GM21529 (cell line): ENCODE data around the gene ATP13A3.
A peak's percentile ranks its signal among the peaks of the same experiment; 100 is the strongest.

Experiments used
- ATAC-seq: cut with Tn5 transposase; IDR thresholded peaks from one replicate; pipeline ENCODE4 v1.9.1; 2021; ENCODE audit not compliant: unreplicated experiment

The ATP13A3 gene

DNA sequence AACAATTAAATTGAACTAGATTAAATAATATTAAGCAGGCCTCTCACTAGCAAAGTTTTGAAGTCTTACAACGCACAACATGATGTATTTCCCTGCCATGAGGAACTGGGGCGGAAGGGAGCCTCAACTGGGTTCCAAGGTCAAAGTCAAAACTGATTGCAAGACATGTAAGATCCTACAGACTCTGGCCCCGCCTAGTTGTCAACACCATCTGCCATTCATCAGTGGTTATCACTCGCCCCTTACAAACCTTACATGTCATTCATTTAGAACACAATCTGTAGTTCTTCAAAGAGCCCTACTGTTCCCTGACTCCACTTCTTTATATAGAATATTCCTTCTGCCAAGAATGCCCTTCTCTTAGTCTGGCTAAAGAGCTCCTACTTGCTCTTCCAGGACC lies 10.0 kb downstream of the ATP13A3 start:
- no peak for ATAC-seq

DNA sequence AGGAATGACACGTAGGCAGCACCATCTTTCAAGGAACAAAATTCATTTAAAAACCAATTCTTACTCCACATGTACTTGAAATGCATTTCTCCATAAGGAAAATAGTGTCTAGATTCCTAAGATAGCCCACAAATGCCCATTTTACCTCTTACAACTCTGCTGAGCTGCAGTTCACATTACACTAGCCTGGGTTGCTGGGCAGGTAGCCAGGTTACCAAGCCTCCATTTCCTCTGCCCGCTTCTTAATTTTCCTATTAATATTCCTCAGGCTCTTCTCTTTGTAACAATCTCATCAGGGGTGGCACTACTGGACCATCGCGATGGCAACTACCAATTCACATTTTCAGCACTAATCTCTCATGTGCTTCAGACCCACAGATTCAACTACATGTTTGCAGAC lies 10.8 kb downstream of the ATP13A3 start:
- no peak for ATAC-seq

DNA sequence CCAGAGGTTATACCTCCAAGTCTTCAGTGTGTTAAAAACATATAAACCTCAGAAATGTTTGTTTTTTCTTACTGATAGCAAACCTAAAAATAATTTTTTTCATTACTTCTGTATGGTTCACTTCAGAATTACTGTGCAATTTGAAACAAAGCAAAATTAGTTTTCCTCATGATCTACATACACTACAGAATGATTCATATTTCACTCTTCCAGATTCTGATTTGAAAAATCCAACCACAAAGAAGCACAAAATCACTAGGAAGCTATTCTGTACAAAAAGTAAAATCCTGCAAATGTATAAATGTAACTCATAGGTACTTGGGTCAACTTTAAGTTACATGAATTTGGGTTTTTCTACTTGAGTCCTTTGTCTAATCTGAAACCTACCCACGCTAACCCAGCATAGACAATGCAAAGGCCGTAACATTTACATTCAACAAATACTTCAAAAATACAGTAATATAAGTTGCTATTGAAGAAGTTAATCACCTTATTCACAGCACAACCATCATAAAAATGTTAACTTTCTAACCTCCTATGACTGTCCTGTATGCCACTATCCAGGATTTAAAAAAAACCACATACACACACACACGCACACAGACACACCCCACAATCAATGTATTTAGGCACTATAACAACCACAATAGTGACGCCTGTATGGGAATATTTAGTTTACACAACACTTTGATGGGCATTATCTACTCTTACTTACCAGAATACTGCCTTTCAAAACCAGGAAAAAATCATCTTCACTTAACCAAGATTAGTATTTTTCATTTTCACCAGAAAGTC lies 11.5 kb downstream of the ATP13A3 start:
- ATAC-seq: no peak

DNA sequence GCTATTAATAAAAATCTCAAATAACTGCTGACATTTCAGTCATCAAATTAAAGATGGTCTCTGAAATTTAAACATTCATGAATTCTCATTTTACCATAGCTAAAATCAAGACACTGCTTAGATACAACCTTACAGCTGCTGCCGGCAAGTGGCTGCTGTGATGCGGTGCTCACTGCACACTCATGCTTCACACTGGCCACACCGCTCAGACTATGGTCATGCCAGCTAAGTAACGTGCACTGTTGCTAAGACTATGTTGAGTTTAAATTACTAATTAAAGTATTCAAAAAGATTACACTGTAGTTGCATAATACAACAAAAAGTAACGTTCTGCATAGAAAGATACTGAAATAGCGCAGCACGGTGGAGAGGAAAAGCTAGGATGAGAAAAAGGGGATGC lies 12.1 kb downstream of the ATP13A3 start:
- no peak for ATAC-seq

DNA sequence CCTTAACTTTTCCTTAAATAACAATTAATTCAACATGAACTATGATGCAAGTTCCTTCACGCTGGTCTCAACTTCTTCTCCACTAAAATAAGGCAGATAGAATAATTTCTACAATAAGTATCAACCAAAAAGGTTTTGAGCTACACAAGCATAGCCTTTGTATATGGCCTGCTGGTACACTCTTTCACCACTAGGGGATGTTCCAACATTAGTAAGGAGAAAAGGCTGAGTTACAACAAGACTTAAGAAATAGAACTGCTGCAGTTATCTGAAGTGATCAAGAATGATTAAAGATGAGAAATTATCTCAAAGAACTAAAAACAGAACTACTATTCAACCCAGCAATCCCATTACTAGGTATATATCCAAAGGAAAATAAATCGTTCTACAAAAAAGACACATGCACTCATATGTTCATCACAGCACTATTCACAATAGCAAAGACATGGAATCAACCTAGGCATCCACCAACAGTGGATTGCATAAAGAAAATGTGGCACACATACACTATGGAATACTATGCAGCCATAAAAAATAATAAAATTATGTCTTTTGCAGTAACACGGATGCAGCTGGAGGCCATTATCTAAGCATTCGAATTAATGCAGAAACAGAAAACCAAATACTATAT lies 14.4 kb downstream of the ATP13A3 start:
- ATAC-seq: peak; percentile 80

DNA sequence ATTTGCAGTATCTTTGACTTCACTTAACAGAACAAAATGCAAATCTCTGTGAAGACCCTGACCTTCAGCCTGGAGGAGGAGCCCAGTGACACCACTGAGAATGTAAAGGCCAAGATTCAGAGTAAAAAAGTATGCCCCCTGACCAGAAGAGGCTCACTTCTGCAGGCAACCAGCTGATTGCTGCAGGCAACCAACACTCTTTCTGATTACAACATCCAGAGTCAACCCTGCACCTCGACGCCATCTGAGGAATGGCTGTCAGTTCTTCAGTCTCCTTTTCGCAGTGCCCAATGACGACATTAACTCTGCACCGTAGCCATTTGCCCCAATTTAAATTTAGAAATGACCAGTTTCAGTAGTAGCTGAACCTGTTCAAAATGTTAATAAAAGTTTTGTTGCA lies 14.9 kb downstream of the ATP13A3 start:
- ATAC-seq: no peak

DNA sequence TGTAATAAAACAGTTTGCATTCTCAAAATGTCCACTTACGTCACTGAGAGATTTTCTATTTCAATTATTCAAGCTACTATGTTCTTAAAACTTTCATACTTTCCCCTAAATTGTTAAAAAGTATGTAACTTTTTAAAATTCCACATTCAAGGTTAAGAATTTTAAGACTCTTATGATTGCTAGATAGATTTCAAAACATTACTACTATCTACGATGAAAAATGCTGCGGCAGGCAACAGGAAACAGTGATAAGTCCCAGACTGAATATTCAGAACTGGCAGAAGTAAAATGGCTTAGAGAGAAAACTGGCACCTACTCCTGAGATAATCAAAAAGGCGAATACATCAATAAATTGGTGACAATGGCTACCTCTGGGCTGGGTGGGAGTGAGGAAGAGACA lies 16.2 kb downstream of the ATP13A3 start:
- ATAC-seq: no peak

DNA sequence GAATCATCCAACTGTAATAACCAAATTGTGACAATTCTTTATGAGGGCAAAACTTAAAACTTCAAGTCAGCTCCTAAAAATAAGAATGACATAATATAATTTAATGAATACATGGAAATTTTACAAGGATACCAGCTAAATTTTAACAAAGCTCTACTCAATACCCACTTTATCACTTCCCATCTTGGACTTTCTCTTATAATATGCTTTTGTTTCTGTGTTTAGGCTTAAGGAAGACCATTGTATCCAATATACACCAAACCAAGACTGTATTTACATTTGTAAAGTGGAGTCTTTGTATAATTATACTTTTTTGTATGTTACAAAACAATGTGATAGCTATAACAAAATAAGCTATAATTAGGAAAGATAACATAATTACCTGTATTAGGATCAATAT lies 16.8 kb downstream of the ATP13A3 start:
- no peak for ATAC-seq

DNA sequence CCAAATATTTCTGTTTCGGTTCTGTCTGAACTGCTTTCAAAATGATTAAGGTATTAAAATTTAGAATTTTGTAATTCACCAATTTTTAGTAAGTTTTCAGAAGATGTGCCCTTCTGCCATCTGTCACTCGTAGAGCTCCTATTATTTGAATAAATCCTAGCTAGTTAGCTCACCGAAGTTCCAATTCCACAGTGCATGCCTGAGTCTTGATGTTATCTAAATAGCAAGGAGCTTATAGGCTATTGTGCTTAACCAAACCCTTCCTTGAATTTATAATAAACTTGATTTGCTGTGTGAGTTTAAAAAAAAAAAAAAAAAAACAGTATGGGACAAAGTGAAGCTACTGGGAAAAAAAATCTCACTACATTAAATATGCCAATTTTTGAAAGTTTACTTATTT lies 18.7 kb downstream of the ATP13A3 start:
- no peak for ATAC-seq

DNA sequence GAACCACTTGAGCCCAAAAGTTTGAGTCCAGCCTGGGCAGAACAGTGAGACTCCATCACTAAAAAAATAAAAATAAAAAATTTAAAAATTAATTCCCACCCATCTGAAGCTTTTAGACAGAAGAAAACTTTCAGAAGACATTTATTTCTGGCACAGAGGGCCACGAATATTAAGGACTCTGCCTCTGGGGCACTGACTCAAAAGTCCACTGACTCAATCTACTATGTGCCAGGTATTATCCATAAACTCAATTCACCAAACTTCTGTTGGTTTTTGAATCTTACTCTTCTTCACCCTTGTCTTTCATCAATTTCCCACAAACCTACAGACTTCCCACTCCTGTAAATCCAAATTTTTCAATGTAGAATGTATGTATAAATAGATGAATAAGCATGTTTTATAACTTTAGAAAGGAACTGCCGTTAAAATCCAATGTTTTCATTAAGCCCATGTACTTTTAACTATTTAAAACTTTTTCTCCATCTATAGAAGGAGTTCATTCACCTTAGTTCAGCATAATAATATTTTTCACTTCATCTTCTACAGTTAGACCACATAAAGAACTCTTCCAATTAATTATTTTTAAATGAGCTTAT lies 19.9 kb downstream of the ATP13A3 start:
- no peak for ATAC-seq

DNA sequence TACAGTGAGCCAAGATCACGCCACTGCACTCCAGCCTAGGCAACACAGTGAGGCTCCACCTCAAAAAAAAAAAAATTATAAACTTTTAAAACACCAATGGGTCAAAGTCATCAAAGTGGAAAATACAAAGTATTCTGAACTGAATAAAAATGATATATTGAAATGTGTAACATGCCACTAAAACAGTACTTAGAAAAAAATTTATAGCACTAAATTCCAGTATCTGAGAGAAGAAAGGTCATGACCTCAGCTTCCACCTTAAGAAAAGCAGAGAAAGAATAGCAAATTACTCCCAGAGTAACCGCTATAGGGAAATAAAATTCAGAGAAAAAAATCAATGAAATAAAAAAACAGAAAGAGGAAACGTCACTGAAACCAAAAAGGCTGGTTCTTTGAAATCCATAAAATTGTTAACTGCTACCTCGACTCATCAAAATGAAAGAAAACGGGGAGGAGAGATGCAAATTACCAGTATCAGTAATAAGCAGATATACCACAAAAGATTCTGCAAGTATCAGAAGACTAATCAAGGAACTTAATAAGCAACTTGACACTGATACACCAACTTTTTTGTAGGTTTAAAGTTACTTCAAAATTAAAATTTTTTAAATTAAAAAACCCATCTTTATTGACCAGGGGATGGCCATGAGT lies 20.8 kb downstream of the ATP13A3 start:
- ATAC-seq: no peak

DNA sequence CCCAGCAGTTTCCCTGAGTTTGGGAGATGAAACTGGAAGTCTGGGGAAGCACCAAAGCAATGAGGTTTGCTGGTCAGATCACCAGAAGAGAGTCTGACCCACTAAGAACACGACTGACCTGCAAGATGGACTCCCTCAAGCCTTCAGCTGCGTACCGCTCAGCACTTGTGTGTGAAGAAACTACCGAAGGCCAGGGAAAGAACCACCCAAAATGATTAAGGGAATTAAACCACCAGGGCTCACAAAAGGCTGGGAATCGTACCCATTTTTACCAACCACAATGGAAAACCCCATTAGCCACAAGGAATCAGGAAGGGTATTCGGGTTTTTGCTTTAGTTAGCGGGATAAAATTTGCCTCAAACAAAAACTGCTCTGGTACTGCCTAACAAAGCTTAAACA lies 21.6 kb downstream of the ATP13A3 start:
- ATAC-seq: no peak

DNA sequence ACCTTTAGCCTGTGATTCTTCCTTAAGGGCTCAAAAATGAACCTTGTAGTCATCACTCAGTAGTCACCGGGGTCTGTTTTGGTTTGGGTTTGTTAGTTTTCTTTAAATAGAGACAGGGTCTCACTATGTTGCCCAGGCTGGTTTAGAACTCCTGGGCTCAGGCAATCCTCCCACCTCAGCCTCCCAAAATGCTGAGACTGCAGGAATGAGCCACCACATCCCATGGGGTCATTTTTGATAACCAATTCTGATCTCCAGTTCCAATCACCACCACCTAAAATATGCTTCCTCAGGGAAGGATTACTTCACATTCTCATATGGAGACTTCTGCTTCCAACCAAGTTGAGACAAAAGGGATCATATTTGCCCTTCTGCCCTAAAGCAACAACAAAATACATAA lies 22.1 kb downstream of the ATP13A3 start:
- no peak for ATAC-seq

DNA sequence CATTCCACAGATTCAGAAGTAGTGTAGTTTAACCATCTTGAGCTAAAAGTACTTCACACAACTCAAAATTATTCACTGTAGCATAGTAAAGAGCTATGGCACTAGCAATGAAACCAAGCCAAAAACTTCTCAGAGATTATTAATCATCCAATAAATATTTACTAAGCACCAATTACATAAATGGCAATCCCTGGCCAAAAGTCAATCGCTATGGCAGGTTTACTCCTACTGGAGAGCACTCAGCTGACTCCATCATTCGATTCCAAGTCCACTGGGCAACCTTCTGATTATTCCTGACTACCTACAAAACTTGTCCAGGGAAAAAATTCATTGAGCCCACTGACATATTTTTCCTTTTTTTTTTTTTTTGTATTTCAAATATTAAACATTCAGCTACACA lies 23.9 kb downstream of the ATP13A3 start:
- no peak for ATAC-seq

DNA sequence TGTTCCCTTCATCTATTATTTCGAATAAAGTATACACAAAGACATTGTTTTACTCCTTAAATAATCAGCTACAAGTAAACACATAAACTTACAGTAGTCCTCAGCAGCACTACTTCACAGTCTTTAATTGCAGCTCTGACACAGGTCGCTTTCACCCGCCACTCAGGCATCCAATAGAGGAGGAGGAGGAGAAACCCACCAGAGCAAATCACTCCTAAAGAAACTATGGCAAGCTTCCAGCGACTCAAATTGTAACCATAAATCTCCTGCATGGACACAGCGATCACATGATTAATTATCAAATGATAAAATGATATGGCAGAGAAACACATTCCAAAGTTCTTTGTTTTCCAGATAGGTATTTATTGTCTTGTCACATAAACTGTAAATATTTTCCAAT lies 26.2 kb downstream of the ATP13A3 start:
- ATAC-seq: no peak

DNA sequence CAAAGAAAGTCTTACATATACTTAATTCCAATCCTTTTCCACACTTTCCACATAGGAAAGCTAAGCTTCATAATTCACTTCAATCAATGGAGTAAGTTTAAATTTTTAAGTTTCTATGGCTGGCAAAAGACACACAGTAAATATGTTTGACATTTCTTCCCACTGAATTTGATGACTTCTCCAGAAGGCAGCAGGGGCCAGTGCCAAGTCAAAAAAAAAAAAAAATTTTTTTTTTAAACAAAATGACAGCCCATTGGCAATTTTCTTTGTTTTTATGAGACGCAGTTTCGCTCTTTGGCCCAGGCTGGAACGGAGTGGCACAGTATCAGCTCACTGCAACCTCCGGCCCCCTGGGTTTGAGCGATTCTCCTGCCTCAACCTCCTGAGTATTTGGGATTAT lies 28.7 kb downstream of the ATP13A3 start:
- no peak for ATAC-seq

DNA sequence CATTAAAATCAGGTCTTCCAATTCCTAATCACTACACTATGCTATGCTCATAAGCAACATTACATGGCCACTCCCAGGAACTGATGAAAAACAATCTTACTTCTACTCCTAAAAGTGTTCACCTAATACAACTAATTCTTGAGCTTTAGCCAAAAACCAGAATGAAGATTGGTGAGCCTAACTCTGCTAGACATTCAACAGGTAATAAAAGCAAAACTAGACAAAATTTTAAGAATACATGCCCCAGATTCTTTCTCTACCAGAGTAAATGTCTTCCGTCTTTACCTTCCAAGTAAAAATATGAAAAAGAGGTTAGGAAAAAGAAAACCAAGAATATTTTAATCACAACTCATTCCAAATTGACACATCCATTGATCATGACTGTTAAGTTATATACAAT lies 31.3 kb downstream of the ATP13A3 start:
- ATAC-seq: no peak

DNA sequence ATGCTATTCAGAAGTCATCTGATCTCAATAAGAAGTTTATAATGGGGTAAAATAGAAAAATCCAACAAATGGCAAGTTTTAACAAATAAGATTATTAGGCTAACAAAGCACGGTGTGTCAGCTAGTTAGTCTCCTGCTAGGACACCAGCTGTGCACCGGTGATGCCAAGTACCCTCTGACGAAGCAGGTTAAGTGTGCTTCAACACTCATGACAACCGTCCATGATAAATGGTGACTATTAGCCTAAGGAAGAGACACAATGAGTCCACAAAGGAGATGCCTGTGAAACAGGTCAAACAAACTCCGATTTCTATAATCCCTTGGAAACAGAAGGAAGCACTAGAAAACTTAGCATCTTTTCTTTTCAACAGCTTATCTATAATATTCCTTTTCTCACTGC lies 36.5 kb downstream of the ATP13A3 start:
- no peak for ATAC-seq

DNA sequence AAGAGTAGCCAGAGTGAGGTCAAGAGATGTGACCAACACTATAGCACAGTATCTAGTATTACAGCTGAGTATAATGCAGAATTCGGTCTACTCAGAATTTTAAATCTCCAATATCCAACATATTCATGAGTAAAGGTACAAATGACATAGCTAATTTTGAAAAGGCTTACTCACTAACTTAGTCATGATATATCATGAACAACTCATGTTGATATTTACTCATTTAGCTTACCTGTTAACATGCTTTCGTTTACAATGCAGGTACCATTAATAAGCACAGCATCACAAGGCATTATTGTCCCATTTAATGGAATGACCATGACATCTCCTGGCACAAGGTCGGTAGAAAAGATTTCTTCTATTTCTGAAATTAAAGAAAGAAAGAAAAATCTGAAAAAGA lies 36.9 kb downstream of the ATP13A3 start:
- no peak for ATAC-seq

DNA sequence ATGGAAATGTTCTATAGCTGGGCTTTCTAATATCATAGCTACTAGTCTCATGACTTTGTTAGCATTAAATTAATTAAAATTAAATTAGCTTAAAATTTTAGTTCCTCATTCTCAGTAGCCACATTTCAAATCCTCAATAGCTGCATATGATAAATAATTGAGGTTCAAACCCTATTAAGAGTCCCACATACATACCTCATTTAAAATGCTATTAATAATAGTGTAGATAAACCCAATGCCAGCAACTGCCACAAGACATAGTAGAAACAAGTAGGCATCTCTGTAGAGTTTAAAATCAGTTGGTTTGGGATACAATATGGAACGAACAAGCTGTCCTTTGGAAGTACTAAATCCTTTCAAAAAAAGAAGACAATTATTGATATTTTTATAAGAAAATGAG lies 39.1 kb downstream of the ATP13A3 start:
- no peak for ATAC-seq

DNA sequence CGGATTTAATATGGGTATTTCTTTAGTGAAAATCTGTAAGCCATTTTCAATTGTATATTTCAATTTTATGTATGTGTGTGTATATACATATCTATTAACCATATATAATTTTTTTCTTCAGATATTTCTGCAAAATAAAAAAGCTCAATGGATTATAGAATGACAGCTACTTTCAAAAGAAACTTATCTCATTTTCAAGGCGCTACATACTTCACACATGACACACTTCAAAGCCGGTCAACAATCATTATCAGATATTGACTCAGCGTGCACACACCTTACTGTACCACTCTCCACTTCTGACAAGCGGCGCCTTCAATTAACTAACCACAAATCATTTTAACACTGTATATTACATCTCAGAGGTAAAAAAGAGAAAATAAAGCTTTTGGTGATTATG lies 39.6 kb downstream of the ATP13A3 start:
- ATAC-seq: no peak

DNA sequence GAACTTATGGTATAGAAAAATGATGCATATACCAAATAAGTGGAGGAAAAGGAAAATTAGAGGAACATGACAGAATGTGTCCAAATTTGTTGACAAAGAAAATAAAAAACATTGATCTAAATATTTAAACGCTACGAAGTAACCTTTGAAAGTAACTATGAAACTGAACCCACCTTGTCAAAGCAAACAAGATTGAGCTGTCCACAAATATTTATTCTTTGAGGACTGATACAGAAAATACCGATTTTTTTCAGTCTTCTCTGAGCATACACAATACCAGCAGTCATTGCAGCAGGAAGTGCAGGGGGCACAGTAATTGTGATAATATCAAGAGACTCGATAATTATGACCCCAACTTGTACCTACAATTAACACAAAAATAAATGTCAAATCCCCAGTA lies 40.0 kb downstream of the ATP13A3 start:
- ATAC-seq: no peak
